Neural progenitor cell (in vitro differentiated cells): ENCODE measurements around the gene TMEM263.

Experiments used
- CTCF ChIP-seq: fragments of 200-600 bp; sonication (generic); IDR thresholded peaks from 2 replicates; pipeline ENCODE4 v1.5.1; 2017; ENCODE audit warnings: antibody characterized with exemption, mild to moderate bottlenecking
- EZH2 ChIP-seq: fragments of 200-600 bp; sonication (generic); IDR thresholded peaks from 2 replicates; pipeline ENCODE4 v1.6.1; 2017; ENCODE audit warnings: antibody characterized with exemption, mild to moderate bottlenecking, moderate library complexity
- EZH2phosphoT487 ChIP-seq: fragments of 200-600 bp; sonication (generic); IDR thresholded peaks from 2 replicates; pipeline ENCODE4 v1.6.1; 2017; ENCODE audit warnings: antibody characterized with exemption

- TF ChIP-seq EZH2 (no peak), CTCF (no peak), EZH2phosphoT487 (no peak)
Measured at GRCh38 chr12:106955377-106956047, at the start of gene TMEM263.
